Measurements from ENCODE around the gene ECI1.

Gene ECI1

DNA sequence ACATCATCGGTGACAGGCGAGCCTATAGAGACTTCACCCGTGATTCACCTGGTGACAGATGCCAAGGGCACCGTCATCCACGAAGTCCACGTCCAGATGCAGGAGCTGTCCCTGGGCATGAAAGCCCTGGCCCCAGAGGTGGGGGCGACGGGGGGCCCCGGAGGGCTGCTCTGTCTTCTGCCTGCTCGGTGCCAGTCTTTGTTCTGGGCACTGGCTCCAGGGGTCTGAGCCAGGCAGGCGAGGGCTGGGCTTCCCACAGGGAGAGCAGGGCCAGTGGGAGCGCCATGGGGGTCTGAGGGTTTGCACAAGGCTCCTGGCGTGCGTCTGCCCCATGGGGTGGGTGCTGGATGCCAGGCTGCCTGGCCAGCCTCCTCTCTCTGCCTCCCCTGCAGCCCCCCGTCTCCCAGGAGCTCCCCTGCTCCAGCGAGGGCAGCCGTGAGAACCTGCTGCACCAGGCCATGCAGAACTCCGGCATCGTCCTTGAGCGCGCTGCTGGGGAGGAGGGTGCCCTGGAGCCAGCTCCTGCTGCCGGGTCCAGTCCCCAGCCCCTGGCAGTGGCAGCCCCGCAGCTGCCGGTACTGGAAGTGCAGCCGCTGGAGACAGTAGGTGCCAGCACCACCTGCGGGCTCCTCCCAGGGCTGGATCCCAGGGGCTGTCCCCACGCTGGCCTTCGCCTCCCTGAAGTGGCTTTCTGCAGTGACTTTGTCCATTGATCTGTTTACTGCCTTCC lies 18.2 kb downstream of the ECI1 start:
- DNase-seq (ENCODE audit: low spot score), result no peak

DNA sequence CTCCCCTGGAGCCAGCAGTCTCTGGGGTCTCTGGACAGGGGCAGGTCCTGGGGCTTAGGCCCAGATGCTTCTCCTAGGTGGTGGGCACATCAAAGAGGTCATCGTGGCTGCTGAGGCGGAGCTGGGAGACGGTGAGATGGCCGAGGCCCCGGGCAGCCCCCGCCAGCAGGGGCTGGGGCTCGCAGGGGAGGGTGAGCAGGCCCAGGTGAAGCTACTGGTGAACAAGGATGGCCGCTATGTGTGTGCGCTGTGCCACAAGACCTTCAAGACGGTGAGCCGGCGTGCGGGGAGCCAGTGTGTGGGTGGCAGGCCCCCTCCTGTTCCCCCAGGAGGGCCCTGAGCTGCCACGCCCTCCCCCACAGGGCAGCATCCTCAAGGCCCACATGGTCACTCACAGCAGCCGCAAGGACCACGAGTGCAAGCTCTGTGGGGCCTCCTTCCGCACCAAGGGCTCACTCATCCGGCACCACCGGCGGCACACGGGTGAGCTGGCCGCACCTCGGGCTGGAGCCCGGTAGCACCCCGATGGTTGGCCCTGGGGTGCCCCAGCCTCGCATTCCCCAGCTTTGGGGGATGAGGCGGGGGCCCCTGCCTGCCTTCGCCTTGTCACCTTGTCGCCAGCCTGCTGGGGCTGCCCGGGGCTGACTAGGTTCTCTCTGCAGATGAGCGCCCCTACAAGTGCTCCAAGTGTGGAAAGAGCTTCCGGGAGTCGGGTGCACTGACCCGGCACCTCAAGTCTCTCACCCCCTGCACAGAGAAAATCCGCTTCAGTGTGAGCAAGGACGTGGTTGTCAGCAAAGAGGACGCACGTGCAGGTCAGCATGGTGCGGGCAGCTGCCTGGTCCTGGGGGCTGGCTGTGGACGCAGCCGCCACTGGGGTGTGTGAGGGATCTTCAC lies 19.0 kb downstream of the ECI1 start:
- no peak for DNase-seq (ENCODE audit: low spot score)

DNA sequence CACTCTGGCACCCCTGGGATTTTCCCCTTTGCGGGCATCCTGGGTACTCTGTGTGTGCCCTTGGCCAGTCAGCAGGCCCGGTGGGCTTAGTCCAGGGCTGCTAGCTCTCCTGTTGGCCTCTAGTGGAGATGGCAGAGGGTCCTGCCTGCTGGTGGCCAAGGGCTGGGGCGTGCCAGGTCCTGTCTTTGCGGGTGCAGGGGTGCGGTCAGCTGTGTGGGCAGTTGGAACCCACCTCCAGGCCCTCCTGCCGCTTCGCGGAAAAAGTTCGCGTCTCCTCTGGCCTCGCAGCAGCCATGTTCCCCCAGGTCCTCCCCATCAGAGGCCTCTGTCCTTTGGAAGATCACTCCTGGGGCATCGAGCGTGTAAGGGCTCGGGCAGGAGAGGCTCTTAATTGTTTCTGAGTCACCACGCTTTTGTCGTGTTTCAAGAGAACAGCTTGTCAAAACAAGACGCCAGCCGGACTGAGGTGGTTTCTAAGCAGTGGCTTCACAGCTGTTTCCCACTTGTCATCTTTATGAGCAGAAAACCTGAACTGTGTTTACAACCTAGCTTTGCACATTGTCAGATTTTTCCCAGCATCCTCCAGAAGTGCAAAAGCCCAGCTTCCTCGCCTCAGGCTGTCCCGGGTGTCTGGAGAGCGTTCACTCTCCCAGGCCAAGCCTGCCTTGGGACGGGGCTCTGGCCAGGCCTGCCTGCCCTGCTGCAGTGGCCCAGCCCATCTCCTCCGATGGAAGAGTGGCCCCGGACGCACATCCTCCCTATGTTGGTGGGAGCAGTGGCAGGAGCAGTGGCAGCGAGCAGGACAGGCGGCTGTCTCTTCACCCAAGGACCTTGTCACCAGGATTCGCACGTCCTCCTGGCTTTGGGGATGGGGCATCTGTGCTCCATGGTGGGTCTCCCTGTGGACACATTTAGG lies 20.1 kb downstream of the ECI1 start:
- no peak for DNase-seq (ENCODE audit: low spot score)

DNA sequence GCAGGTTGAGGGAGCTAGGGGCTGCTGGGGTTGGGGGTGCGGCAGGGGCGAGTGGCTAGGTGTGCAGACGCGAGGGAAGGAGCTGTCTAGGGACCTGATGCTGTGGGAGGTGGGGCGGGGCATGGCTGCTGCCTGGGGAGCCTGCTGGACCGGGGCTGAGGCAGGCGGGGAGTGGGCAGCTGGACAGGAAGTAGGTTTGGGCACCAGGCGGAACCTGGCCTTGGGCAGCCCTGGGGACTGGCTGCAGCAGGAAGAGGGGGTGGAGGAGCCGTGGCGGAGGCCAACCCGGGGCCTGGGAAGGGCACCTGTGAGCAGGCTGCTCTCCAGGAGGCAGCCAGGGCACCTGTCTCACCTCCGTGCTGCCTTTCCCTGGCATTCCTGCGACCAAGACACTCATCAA lies 21.0 kb downstream of the ECI1 start:
- DNase-seq (ENCODE audit: low spot score), result no peak

DNA sequence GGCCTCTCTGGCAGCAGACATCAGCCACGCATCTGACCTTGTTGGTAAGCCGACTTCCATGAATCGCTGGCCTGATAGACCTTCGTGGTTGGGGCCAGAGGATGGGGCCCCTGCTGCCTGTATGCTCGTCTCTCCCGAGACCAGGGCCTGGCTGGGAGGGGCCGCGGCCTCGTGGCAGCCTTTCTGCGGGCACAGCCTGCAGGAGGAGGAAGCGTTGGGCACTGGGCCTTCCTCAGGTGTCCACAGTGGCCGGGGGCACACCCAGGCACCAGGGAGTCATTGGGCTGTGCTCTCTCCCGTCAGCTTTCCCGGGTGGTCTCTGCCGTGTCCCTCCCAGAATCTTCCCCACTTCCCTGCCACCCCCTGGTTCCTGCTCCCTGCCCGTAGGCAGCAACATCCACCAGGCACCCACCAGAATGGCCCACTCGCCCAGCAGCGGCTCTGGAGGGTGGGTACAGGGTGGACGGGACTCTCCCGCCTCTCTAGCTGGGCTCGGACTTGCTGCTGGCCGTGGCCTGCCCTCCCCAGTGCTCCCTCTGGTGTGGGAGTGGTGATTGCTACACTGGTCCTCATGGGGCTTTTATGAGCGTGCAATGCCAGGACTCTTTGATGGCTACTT lies 21.6 kb downstream of the ECI1 start:
- DNase-seq (ENCODE audit: low spot score), result no peak

DNA sequence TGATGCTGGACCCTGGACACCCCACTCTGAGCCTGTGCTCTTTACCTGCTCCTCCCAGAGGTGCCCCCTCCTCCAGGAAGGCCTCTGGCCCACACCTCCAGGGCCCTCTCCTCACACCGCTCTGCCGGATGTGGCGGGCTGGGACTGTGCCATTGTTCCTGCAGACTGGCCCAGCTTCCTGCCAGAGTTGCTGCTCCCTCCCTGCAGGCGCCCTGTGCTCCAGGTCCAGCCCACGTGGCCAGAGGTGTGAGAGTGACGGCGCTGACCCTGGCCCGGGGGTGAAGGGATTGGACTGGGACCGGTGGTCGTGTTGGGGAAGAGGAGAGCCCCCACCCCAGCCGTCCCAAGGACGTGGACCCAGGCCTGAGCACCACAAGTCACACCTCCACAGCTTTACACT lies 22.3 kb downstream of the ECI1 start:
- no peak for DNase-seq (ENCODE audit: low spot score)

DNA sequence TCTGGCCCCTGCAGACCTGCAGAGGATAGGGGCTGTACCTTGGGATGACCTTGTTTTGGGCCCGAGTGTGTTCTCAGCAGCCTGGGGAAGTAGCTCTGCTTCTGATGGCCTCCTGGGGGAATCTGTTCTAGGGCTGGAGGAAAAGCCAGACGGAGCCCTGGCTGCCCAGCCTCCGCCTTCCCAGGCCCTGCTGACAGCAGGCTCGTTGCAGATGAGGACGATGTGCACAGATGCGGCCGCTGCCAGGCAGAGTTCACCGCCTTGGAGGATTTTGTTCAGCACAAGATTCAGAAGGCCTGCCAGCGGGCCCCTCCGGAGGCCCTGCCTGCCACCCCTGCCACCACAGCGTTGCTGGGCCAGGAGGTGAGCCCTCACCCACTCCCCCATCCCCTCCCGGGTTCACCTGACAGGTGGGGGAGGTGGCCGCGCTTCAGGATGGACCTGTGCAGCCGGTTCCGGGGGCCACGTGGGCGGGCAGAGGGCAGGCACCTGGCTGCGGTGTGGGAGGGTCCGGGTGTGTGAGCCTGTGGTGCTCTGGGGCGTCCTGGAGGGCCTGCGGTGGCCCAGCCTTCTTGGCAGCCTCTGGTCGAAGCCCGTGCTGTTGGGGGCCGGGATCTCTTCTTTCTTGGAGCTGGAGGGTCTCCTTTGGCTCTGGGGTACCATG lies 23.1 kb downstream of the ECI1 start:
- no peak for DNase-seq (ENCODE audit: low spot score)

DNA sequence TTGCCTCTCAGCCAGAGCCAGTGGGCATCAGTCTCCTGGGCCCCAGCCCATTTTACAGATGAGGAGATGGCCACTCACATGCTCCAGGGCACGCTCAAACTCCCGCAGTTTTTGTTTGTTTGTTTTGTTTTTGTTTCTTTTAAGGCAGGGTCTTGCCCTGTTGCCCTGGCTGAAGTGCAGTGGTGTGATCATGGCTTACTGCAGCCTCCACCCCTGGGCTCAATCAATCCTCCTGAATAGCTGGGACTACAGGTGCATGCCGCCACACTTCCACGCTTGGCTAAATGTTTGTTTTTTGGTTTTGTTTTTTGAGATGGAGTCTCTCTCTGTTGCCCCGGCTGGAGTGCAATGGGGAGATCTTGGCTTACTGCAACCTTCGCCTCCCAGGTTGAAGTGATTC lies 24.5 kb downstream of the ECI1 start:
- DNase-seq (ENCODE audit: low spot score), result no peak

DNA sequence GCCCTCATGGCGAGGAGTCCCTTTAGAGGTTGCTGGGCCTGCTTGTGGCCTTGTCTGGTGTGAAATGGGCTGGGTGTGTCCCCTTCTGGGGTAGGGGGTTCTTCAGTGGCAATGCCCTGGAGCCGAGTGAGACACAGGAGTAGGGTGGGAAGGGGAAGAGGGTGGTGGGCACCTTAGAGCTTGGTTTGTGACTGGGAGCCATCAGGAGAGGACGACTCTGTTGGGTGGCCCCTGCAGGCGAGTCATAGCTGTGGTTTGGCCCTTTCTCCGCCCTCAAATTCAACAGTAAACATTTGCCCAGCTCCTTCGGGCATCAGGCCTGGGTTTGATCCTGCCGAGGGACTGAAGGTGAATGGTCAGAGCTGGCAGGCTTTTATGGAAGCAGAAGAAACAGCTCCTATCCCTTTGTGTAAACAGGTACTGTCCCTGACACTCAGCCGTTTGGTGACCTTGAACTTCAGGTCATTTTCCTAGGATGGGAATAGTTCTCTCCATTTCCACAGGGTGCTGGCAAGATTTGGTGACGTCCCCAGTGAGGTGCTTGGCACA lies 25.1 kb downstream of the ECI1 start:
- no peak for DNase-seq (ENCODE audit: low spot score)

DNA sequence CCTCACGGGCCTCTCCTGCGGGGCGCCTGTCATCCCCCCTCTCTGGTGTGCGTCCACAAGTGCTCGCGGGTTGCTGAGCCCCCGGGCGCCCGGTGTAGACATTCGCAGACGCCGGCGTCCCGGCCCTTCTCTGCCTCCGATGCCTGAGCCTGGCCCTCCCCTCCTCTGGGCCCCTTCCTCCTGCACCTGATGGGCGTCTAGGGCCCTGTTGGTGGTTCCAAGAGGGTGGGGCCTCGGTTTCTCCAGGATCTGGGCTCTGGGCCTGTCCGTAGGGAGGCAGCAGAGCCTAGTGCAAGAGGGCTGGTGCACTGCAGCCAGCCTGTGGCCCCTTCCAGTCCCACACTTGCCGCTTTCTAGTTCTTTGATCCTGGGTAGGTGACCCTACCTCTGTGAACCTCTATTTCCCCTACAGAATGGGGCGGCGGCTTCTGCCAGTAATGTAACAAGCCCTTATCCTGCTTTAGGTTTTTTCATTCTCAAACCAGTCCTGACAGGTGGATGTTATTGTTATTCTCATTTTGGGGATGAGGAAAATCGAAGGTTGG lies 27.4 kb downstream of the ECI1 start:
- DNase-seq (ENCODE audit: low spot score), result peak; percentile 48

DNA sequence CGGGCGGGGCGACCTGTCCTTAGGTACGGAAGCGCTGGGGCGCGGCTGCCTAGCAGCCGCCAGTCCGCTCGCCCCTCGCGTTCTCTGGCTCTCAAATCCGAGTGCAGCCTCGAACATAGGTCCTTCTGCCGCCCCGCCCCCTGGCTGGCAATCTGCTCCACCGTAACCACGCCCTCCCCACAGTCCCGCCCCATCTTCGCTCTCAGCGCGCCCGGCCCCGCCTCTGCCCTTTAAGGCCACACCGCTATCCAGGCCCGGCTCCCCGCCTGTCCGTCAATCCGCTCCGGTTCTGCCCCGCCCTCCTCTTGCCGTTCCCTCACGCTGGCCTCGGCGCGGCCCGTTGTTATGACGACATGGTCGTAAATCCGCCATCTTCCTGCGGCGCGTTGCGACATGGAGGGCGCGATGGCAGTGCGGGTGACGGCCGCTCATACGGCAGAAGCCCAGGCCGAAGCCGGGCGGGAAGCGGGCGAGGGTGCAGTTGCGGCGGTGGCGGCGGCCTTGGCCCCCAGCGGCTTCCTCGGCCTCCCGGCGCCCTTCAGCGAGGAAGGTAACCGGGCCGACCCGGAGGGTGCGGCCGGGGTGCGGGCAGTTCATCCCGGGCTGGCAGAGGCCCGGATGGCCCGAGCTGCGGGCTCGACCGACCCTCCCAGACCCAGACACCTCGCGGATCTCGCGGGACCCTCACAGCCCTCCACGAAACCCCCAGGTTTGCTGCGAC lies 28.0 kb downstream of the ECI1 start, which contains the start of gene E4F1:
Gene E4F1, plus strand, starts transcription at position 371 of the 721 bp plus-strand sequence. Its CDS starts 23 bp downstream, at position 394.
- peak; percentile 99 for DNase-seq (ENCODE audit: low spot score)

DNA sequence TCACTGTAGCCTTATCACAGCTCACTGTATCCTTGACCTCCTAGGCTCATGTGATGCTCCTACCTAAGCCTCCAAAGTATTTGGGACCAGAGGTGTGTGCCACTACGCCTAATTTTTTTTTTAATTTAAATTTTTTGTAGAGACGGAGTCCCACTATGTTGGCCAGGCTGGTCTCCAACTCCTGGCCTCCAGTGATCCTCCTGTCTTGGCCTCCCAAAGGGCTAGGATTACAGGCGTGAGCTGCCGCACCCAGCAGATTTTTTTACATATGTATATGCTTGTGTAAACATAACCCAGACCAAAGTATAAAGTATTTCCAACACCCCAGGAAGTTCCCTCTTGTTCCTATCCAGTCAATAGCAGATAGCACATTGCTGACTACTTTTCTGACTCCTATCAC lies 35.1 kb downstream of the ECI1 start:
- DNase-seq (ENCODE audit: low spot score), result no peak

DNA sequence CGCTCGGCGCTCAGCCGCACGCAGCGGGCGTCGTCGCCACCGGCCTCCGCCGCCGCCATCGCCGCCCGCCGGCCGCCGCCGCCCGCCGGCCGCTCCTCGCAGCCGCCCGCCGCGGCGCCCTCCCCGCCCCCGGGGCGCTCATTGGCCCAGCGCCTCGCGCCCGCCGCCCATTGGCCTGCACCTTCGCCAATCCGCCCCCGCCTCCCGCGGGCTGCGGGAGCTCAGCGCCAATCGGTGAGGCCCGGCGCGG lies 36.7 kb downstream of the ECI1 start, which contains the start of gene PGP:
Gene PGP, minus strand, starts transcription at position 122 of the 250 bp plus-strand sequence. Its CDS starts 63 bp downstream, at position 59.
- DNase-seq (ENCODE audit: low spot score), result no peak

DNA sequence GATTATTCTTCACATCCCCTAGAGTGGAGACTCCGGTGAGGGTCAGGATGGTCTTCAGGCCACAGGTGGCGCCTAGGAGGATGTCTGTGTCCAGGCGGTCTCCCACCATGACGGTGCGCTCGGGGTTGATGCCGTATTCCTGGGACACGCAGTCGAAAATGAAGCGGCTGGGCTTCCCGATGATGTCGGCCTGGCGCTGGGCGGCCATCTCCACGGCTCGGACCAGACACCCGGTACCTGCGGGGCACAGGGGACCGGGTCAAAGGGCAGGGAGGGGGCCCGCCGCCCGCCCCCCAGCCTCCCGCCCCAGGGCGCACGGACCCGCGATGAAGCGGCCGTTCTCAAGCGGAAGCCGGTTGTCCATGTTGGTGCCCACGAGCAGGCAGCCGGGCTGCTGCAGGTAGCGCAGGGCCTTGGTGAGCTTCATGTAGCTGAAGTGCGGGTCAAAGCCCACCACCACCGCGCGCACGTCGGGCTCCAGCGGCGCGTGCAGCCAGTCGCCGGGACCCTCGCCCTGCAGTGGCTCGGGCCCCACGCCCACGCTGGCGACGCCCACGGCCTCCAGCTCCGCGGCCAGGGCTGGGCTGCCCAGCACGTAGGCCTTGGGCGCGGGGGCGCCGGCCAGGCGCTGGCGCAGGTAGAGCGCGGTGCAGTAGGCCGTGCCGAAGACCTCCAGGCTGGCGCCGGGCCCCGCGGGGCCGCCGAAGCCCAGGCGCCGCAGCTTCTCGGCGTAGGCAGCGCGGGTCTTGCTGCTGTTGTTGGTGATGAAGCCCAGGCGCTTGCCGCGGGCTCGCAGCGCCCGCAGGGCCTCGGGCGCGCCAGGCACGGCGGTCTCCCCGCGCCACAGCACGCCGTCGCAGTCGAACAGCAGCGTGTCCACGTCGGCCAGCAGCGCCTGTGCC lies 37.3 kb downstream of the ECI1 start:
- no peak for DNase-seq (ENCODE audit: low spot score)

DNA sequence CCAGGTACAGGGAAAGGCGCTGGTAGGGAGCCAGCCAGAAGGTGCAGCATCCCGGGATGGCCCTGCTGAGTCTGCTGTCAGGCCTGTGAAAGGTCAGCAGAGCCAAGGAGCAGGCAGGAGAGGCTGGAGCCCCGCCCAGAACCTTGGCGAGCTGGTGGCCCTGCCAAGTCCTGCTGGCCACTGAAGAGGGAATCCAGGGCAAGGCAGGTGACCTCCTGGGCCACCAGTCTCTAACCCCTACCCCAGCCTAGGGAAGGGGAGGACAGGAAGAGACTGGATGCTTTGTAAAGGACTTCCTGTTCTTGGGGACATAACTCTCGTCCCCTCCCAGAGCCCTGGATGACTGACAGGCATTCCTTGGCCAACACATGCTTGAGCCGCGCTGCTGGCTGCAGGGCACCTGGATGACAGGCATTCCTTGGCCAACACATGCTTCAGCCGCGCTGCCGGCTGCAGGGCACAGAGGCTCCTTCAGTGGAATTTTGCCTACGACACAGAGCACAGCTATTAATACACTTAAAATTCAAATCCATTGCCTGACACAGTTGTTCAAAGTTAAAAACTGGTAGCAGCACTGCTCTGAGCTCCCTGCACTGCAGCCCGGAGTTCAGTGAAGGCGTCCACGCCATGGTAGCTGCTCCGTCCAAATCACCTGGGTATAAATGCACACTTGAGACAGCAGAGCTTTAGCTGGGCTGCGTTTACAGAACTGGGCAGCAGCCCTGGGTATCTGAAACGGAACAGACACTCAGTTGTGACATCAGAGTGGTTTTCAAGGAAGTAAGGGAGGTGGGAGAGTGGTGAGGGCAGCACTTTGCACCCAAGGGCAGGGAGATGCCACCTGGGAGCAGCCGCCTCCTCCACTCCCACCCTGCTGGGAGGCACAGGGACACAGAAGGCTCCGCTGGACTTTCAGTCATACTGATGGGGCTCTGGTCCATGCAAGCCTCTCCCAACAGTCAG lies 38.7 kb downstream of the ECI1 start:
- DNase-seq (ENCODE audit: low spot score), result peak; percentile 78

DNA sequence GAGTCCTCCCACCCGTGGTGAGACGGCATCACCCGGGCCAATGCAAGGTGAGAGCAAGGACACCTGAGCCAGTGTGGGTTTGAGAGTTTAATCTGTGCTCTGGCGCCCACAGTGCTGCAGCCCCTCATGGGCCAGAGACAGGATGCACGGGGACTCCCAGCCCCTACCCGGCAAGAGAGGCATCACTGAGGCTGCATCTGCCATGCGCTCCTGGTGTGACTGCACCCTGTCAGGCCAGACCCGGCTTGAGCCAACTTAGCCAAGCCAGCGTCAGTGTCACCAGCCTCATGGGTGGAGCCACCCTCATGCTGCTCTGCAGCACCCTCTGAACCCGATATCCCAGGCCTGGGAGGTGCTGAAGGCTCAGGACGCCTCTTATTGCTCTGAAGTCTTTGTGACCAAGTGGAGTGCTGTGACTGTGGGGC lies 39.5 kb downstream of the ECI1 start:
- no peak for DNase-seq (ENCODE audit: low spot score)

Data from cerebellar cortex (tissue), 1 donor.